CD4-positive, alpha-beta T cell (primary cell): ENCODE results near the gene ZMAT3. TPM values are rescaled to one million over a fixed set of nuclear protein-coding genes. Genes with fewer than 3 reads are reported as not detected.
"Not testable (repeated sequence)": the region's sequence is repeated elsewhere in the genome, so short reads cannot be mapped to it uniquely, and the experiment has no call there.

Source experiments
- ATAC-seq: fragments of 200-7000 bp; cut with Tn5 transposase; one replicate; pipeline ENCODE4 v1.10.0; 2022; ENCODE audit warnings: mild to moderate bottlenecking; ENCODE audit not compliant: poor library complexity
- CTCF ChIA-PET: fragments of 350-600 bp; sonication (Branson Sonifier 250); formaldehyde crosslinking; loops from one replicate; lab custom pipeline; 2021; ENCODE audit warnings: antibody characterized with exemption, inconsistent platforms; lab: Charles Lee
- POLR2A ChIA-PET: fragments of 350-600 bp; sonication (Branson Sonifier 250); formaldehyde crosslinking; loops from one replicate; lab custom pipeline; 2021; ENCODE audit warnings: antibody characterized with exemption, inconsistent platforms; lab: Charles Lee
- DNase-seq, 14 experiments: peaks; one replicate each; pipeline ENCODE4 v3.0.0-alpha.2; 2013 to 2020; ENCODE audit warnings: mixed read lengths in 2 of 14
- H3K27ac ChIP-seq, 2 donors: one replicate each; pipeline versions ENCODE4 v1.5.1 to v1.7.0; 2013; ENCODE audit warnings: low read length in 2 of 2, low read depth in 1 of 2, mild to moderate bottlenecking in 1 of 2
- H3K27me3 ChIP-seq, 2 experiments: 1 replicate in 1 of 2; 2 replicates in 1 of 2; pipeline versions ENCODE4 v1.6.1 to v1.7.0; 2013; ENCODE audit warnings: low read length in 2 of 2, control low read depth in 1 of 2, mild to moderate bottlenecking in 1 of 2, moderate library complexity in 1 of 2; ENCODE audit not compliant: insufficient read depth in 2 of 2, control insufficient read depth in 1 of 2
- H3K36me3 ChIP-seq: one replicate; pipeline ENCODE4 v1.6.1; 2013; ENCODE audit warnings: low read length, control low read depth; ENCODE audit not compliant: insufficient read depth
- H3K4me1 ChIP-seq: one replicate; pipeline ENCODE4 v1.6.1; 2013; ENCODE audit warnings: low read length, control low read depth; ENCODE audit not compliant: insufficient read depth
- H3K4me3 ChIP-seq: one replicate; pipeline ENCODE4 v1.5.1; 2013; ENCODE audit warnings: mild to moderate bottlenecking, low read length, moderate library complexity
- H3K9me3 ChIP-seq, 2 experiments: 1 replicate in 1 of 2; 2 replicates in 1 of 2; pipeline versions ENCODE4 v1.6.1 to v1.7.0; 2013; ENCODE audit warnings: low read length in 2 of 2, mild to moderate bottlenecking in 2 of 2, control low read depth in 1 of 2, moderate library complexity in 1 of 2; ENCODE audit not compliant: control insufficient read depth in 1 of 2, insufficient read depth in 1 of 2
- H3K27ac Mint-ChIP-seq: one replicate; pipeline ENCODE4 v1.8.0; 2020; ENCODE audit warnings: mixed read lengths
- H3K27me3 Mint-ChIP-seq: one replicate; pipeline ENCODE4 v1.8.0; 2021; ENCODE audit warnings: mixed read lengths
- H3K36me3 Mint-ChIP-seq: one replicate; pipeline ENCODE4 v1.8.0; 2021; ENCODE audit warnings: low read depth, mixed read lengths
- H3K4me1 Mint-ChIP-seq: one replicate; pipeline ENCODE4 v1.8.0; 2021; ENCODE audit warnings: low read depth, mixed read lengths
- H3K4me3 Mint-ChIP-seq: one replicate; pipeline ENCODE4 v1.8.0; 2020; ENCODE audit warnings: mild to moderate bottlenecking, mixed read lengths
- H3K9me3 Mint-ChIP-seq: one replicate; pipeline ENCODE4 v1.8.0; 2020; ENCODE audit warnings: mixed read lengths
- CTCF ChIP-seq: fragments of 200-600 bp; IDR thresholded peaks from one replicate; pipeline ENCODE4 v1.8.0; 2022; ENCODE audit warnings: antibody characterized with exemption, mild to moderate bottlenecking
- intact Hi-C, 2 experiments: fragments of 100-400 bp; cut with DNase I in 1 of 2; cut with micrococcal nuclease in 1 of 2; formaldehyde crosslinking; loops; one replicate each; pipeline versions ENCODE4 v1.15.1 to v1.9.0; 2023 to 2025; cut with DNase I, micrococcal nuclease
- total RNA-seq, 174 experiments: library from RNA in 2 of 174; stranded (reverse) in 2 of 174; gene quantifications; one replicate each; pipeline ENCODE4 v1.2.3 and lab custom pipeline; 2021 to 2026

The ZMAT3 gene
- total RNA-seq, 2 experiments from 2014 or later: 10.2 to 13.0 TPM

DNA sequence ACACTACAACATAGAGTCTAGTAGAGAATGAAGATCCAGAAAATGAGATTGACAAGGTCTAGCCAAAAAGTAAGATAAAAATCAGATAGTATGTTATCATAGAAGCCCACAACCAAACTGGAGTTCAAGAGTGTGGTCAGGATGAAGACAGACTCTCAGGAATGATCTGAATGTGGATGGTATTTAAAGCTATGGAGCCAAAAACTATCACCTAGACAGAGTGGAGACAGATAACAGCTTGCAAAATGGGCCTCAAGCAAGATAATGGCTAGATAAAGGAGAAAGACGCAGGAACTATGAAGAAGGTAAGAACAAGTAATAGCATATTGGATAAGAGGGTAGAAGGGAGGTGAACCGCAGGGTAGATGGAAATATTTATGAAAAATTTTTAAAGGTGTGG is 35.4 kb downstream of the ZMAT3 start:
- H3K27ac ChIP-seq: no peak overlapping the region
- Mint-ChIP-seq H3K36me3 (peaks cover 20% of the 10 kb centered on the region), H3K27me3 (no peaks in the 10 kb centered on the region), H3K4me3 (no peak overlapping the region), H3K27ac (no peak overlapping the region), H3K4me1 (peaks cover 9% of the 10 kb centered on the region), H3K9me3 (no peaks in the 10 kb centered on the region)
- peaks cover 28% of the 10 kb centered on the region for H3K4me1 ChIP-seq
- intact Hi-C loops: loop anchor here (5.0 kb wide), 1 partner anchor 36 kb away; the partner anchor contains the start of gene ZMAT3 (in 2 of the 2)
- TF ChIP-seq CTCF: no peak
- H3K9me3 ChIP-seq: peaks cover 0 to 11% of the 10 kb centered on the region in 2 experiments
- ChIA-PET POLR2A (interaction anchor here (1.1 to 3.3 kb wide), 6 partner anchors 8 to 311 kb away, joined by 3 to 40 read pairs (median 20); partner anchors contain the start of genes PIK3CA, ZMAT3 and ZNF639), CTCF (interaction anchor here (1.3 kb wide), 1 partner anchor 20 kb away, joined by 3 read pairs; no protein-coding TSS in a partner anchor)
- DNase-seq (no peak), ATAC-seq (no peak)
- H3K4me3 ChIP-seq: no peak overlapping the region
- no peaks in the 10 kb centered on the region for H3K27me3 ChIP-seq
- H3K36me3 ChIP-seq: no peaks in the 10 kb centered on the region

- ChIA-PET CTCF (no interaction called here), POLR2A (interaction anchor here (0.7 kb wide), 1 partner anchor 38 kb away, joined by 3 read pairs; no protein-coding TSS in a partner anchor)
- no peaks in the 10 kb centered on the region for H3K4me1 Mint-ChIP-seq
- no peaks in the 10 kb centered on the region for H3K27me3 Mint-ChIP-seq
- no peak for DNase-seq
- intact Hi-C loops: loop anchor here (5.0 kb wide), 1 partner anchor 37 kb away; the partner anchor contains the start of gene ZMAT3 (in 2 of the 2)
- peaks cover 3% of the 10 kb centered on the region for H3K36me3 ChIP-seq
- H3K27me3 ChIP-seq: no peaks in the 10 kb centered on the region
- ATAC-seq: no peak
- H3K36me3 Mint-ChIP-seq: peaks cover 12% of the 10 kb centered on the region
- H3K27ac ChIP-seq: no peak overlapping the region
- no peak overlapping the region for H3K4me3 Mint-ChIP-seq
- H3K9me3 ChIP-seq: peaks cover 0 to 11% of the 10 kb centered on the region in 2 experiments
- H3K27ac Mint-ChIP-seq: no peak overlapping the region
- peaks cover 28% of the 10 kb centered on the region for H3K4me1 ChIP-seq
- no peak overlapping the region for H3K4me3 ChIP-seq
- H3K9me3 Mint-ChIP-seq: no peaks in the 10 kb centered on the region
- no peak for TF ChIP-seq CTCF
Measured at GRCh38 chr3:179035232-179035631, 36.4 kb downstream of the ZMAT3 start.

- H3K27me3 ChIP-seq, H3K4me3 ChIP-seq, H3K27ac Mint-ChIP-seq, H3K9me3 Mint-ChIP-seq, H3K4me3 Mint-ChIP-seq, DNase-seq, CTCF ChIA-PET, ATAC-seq, H3K27ac ChIP-seq, H3K27me3 Mint-ChIP-seq, H3K36me3 Mint-ChIP-seq, intact Hi-C loops, POLR2A ChIA-PET, H3K36me3 ChIP-seq: not testable (repeated sequence)
- H3K4me1 ChIP-seq: peaks cover 17% of the 10 kb centered on the region
- peaks cover 10% of the 10 kb centered on the region for H3K4me1 Mint-ChIP-seq
- peaks cover 0 to 11% of the 10 kb centered on the region in 2 experiments for H3K9me3 ChIP-seq
Measured at GRCh38 chr3:179033304-179033657, 38.3 kb downstream of the ZMAT3 start.

DNA sequence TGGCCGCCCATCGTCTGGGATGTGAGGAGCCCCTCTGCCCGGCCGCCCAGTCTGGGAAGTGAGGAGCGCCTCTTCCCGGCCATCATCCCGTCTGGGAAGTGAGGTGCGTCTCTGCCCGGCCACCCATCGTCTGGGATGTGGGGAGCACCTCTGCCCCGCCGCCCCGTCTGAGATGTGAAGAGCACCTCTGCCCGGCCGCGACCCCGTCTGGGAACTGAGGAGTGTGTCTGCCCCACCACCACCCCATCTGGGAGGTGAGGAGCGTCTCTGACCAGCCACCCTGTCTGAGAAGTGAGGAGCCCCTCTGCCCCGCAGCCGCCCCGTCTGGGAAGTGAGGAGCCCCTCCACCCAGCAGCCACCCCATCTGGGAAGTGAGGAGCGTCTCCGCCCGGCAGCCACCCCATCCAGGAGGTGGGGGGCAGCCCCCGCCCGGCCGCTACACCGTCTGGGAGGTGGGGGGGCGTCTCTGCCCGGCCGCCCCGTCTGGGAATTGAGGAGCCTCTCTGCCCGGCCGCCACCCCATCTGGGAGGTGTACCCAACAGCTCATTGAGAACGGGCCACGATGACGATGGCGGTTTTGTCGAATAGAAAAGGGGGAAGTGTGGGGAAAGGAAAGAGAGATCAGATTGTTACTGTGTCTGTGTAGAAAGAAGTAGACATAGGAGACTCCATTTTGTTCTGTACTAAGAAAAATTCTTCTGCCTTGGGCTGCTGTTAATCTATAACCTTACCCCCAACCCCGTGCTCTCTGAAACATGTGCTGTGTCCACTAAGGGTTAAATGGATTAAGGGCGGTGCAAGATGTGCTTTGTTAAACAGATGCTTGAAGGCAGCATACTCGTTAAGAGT is 38.9 kb downstream of the ZMAT3 start:
- H3K4me3 ChIP-seq, H3K4me3 Mint-ChIP-seq, H3K27ac ChIP-seq, ATAC-seq, H3K36me3 Mint-ChIP-seq, intact Hi-C loops, POLR2A ChIA-PET, H3K36me3 ChIP-seq, H3K27me3 ChIP-seq, H3K27me3 Mint-ChIP-seq, H3K9me3 Mint-ChIP-seq, H3K27ac Mint-ChIP-seq, CTCF ChIA-PET: not testable (repeated sequence)
- Histone ChIP-seq H3K9me3 (peaks cover 0 to 11% of the 10 kb centered on the region in 2 experiments), H3K4me1 (peaks cover 11% of the 10 kb centered on the region)
- peaks cover 16% of the 10 kb centered on the region for H3K4me1 Mint-ChIP-seq
- DNase-seq: peak in 1 of 14 experiments; percentile 5
